ENCODE data around the gene LCE1C. TPM values are rescaled to one million over a fixed set of nuclear protein-coding genes. Genes with fewer than 3 reads are reported as not detected.

Gene LCE1C
- total and polyA plus RNA-seq, 11 donors = not detected

DNA sequence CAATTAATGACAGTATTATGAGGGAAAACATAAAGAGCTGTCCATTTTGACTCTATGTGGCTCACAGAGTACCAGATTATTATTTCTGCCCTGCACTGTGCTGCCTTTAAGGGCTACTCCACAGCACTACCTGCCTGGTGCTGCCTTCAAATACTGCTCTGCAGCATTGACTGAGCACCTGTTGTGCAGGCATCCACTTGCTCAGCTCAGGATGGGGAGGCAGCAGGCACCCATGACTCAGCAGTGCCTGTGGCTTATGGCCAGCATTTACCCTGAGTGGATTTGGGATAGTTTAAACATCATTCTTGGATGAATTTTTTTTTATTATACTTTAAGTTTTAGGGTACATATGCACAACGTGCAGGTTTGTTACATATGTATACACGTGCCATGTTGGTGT, 49.6 kb downstream of the LCE1C start:
- WGBS, 4 donors = 67 to 77% (median 71%) methylated on average over 2 of the region's 2 CpGs
- H3K4me1 ChIP-seq = no peaks in the 10 kb centered on the region
- intact Hi-C loops (cut with DNase I) = no loop called here
- no peak overlapping the region for H3K4me3 ChIP-seq
- peaks cover 0 to 4% (median 0%) of the 10 kb centered on the region in 9 donors for H3K27me3 ChIP-seq
- ATAC-seq (no peak), DNase-seq (no peak)
- TF ChIP-seq POLR2A (IDR thresholded peaks at IDR 0.05) = no peak
- TF ChIP-seq, protein P1, sequence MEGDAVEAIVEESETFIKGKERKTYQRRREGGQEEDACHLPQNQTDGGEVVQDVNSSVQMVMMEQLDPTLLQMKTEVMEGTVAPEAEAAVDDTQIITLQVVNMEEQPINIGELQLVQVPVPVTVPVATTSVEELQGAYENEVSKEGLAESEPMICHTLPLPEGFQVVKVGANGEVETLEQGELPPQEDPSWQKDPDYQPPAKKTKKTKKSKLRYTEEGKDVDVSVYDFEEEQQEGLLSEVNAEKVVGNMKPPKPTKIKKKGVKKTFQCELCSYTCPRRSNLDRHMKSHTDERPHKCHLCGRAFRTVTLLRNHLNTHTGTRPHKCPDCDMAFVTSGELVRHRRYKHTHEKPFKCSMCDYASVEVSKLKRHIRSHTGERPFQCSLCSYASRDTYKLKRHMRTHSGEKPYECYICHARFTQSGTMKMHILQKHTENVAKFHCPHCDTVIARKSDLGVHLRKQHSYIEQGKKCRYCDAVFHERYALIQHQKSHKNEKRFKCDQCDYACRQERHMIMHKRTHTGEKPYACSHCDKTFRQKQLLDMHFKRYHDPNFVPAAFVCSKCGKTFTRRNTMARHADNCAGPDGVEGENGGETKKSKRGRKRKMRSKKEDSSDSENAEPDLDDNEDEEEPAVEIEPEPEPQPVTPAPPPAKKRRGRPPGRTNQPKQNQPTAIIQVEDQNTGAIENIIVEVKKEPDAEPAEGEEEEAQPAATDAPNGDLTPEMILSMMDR (IDR thresholded peaks at IDR 0.05) = no peak
- H3K36me3 ChIP-seq = no peaks in the 10 kb centered on the region
- no peak overlapping the region for H3K27ac ChIP-seq
- H3K9me3 ChIP-seq = no peaks in the 10 kb centered on the region

Other genes starting within 250 kb of the LCE1C start
- not detected for gene LCE3E, start 239.9 kb downstream of the LCE1C start, total RNA-seq
- gene LCE3E, start 239.9 kb downstream of the LCE1C start, polyA plus RNA-seq = not detected
- not detected for gene LCE3D, start 226.1 kb downstream of the LCE1C start, total RNA-seq
- gene LCE3D, start 226.1 kb downstream of the LCE1C start, polyA plus RNA-seq = not detected
- not detected for gene LCE3C, start 206.4 kb downstream of the LCE1C start, total RNA-seq
- not detected for gene LCE3C, start 206.4 kb downstream of the LCE1C start, polyA plus RNA-seq
- gene LCE3B, start 192.8 kb downstream of the LCE1C start, total RNA-seq = not detected
- gene LCE3B, start 192.8 kb downstream of the LCE1C start, polyA plus RNA-seq = not detected
- not detected for gene LCE3A, start 183.5 kb downstream of the LCE1C start, total RNA-seq
- not detected for gene LCE3A, start 183.5 kb downstream of the LCE1C start, polyA plus RNA-seq
- not detected for gene LCE2D, start 143.3 kb downstream of the LCE1C start, total RNA-seq
- not detected for gene LCE2D, start 143.3 kb downstream of the LCE1C start, polyA plus RNA-seq
- not detected for gene LCE2C, start 131.4 kb downstream of the LCE1C start, total RNA-seq
- gene LCE2C, start 131.4 kb downstream of the LCE1C start, polyA plus RNA-seq = not detected
- not detected for gene LCE2B, start 120.5 kb downstream of the LCE1C start, total RNA-seq
- gene LCE2B, start 120.5 kb downstream of the LCE1C start, polyA plus RNA-seq = not detected
- gene LCE2A, start 108.3 kb downstream of the LCE1C start, total RNA-seq = not detected
- gene LCE2A, start 108.3 kb downstream of the LCE1C start, polyA plus RNA-seq = not detected
- gene LCE4A, start 98.5 kb downstream of the LCE1C start, total RNA-seq = not detected
- gene LCE4A, start 98.5 kb downstream of the LCE1C start, polyA plus RNA-seq = not detected
- gene KPRP, start 48.6 kb downstream of the LCE1C start, total RNA-seq = not detected
- not detected for gene KPRP, start 48.6 kb downstream of the LCE1C start, polyA plus RNA-seq
- not detected for gene LCE1F, start 31.5 kb downstream of the LCE1C start, total RNA-seq
- gene LCE1F, start 31.5 kb downstream of the LCE1C start, polyA plus RNA-seq = not detected
- not detected for gene LCE1E, start 20.4 kb downstream of the LCE1C start, total RNA-seq
- not detected for gene LCE1E, start 20.4 kb downstream of the LCE1C start, polyA plus RNA-seq
- not detected for gene LCE1D, start 9.9 kb downstream of the LCE1C start, total RNA-seq
- gene LCE1D, start 9.9 kb downstream of the LCE1C start, polyA plus RNA-seq = not detected
- not detected for gene LCE1B, start 5.3 kb upstream of the LCE1C start, total RNA-seq
- gene LCE1B, start 5.3 kb upstream of the LCE1C start, polyA plus RNA-seq = not detected
- gene LCE1A, start 20.8 kb upstream of the LCE1C start, total RNA-seq = not detected
- not detected for gene LCE1A, start 20.8 kb upstream of the LCE1C start, polyA plus RNA-seq
- not detected for gene LCE6A, start 36.2 kb upstream of the LCE1C start, total RNA-seq
- gene LCE6A, start 36.2 kb upstream of the LCE1C start, polyA plus RNA-seq = not detected
- not detected for gene LCE7A, start 53.3 kb upstream of the LCE1C start, total RNA-seq
- gene LCE7A, start 53.3 kb upstream of the LCE1C start, polyA plus RNA-seq = not detected
- gene SMCP, start 71.7 kb upstream of the LCE1C start, total RNA-seq = not detected
- not detected for gene SMCP, start 71.7 kb upstream of the LCE1C start, polyA plus RNA-seq
- gene IVL, start 101.9 kb upstream of the LCE1C start, total RNA-seq = not detected
- gene IVL, start 101.9 kb upstream of the LCE1C start, polyA plus RNA-seq = under 1 TPM in 1 of 2 donors, not detected in 1; 0.03 TPM
- not detected for gene SPRR5, start 140.6 kb upstream of the LCE1C start, total RNA-seq
- not detected for gene SPRR5, start 140.6 kb upstream of the LCE1C start, polyA plus RNA-seq
- gene SPRR4, start 164.0 kb upstream of the LCE1C start, total RNA-seq = not detected
- gene SPRR4, start 164.0 kb upstream of the LCE1C start, polyA plus RNA-seq = not detected
- not detected for gene SPRR1A, start 177.4 kb upstream of the LCE1C start, total RNA-seq
- gene SPRR1A, start 177.4 kb upstream of the LCE1C start, polyA plus RNA-seq = not detected
- gene SPRR3, start 195.1 kb upstream of the LCE1C start, total RNA-seq = not detected
- 1 to 10 TPM in 1 of 2 donors, not detected in 1; 1.2 TPM for gene SPRR3, start 195.1 kb upstream of the LCE1C start, polyA plus RNA-seq
- gene SPRR1B, start 224.6 kb upstream of the LCE1C start, total RNA-seq = not detected
- gene SPRR1B, start 224.6 kb upstream of the LCE1C start, polyA plus RNA-seq = not detected
- gene SPRR2D, start 234.5 kb upstream of the LCE1C start, total RNA-seq = not detected
- gene SPRR2D, start 234.5 kb upstream of the LCE1C start, polyA plus RNA-seq = under 1 TPM in 1 of 2 donors, not detected in 1; 0.12 TPM